ENCODE data around the gene DGKI. TPM values are rescaled to one million over a fixed set of nuclear protein-coding genes. Genes with fewer than 3 reads are reported as not detected.

Gene DGKI
- total and polyA plus RNA-seq, 2 experiments from 2014 or later, result 0.16 to 1.0 TPM

- Mint-ChIP-seq H3K4me1 (peaks cover 47% of the 10 kb centered on the region), H3K4me3 (no peak overlapping the region; the same call in 2 of the 3 replicates)
These were observed 1.9 kb downstream of the DGKI start for GRCh38 chr7:137844677-137845425.

More at GRCh38 chr7:137844677-137845425, 1.9 kb downstream of the DGKI start:
- no peaks in the 10 kb centered on the region for H3K36me3 Mint-ChIP-seq (ENCODE audit: low read depth)
- H3K9me2 ChIP-seq (ENCODE audit: insufficient read depth), result no peaks in the 10 kb centered on the region
- H2AFZ ChIP-seq, result peak overlapping the region; percentile 73; the same call in 1 of the 2 replicates
- no peak overlapping the region for H3K27ac Mint-ChIP-seq
- H3K27me3 Mint-ChIP-seq (ENCODE audit: insufficient read depth, low read depth, poor library complexity), result peaks cover 39% of the 10 kb centered on the region
- no peak overlapping the region for H3K4me3 ChIP-seq
- H3K4me1 ChIP-seq (ENCODE audit: insufficient read depth), result peaks cover 42% of the 10 kb centered on the region
- DNase-seq (ENCODE audit: low spot score) (no peak), ATAC-seq (peak; percentile 14)
- peaks cover 52% of the 10 kb centered on the region for H3K27me3 ChIP-seq (ENCODE audit: insufficient read depth)
- no peaks in the 10 kb centered on the region for H3K36me3 ChIP-seq (ENCODE audit: insufficient read depth)
- H3K4me2 ChIP-seq, result peak overlapping the region; percentile 53
- TF ChIP-seq ZNF462 (CRISPR knock-in tag; IDR thresholded peaks at IDR 0.05) (no peak), POLR2AphosphoS5 (IDR thresholded peaks at IDR 0.05; ENCODE audit: low read depth) (no peak), NANOG (IDR thresholded peaks at IDR 0.05; ENCODE audit: borderline replicate concordance) (no peak), EZH2phosphoT487 (IDR thresholded peaks at IDR 0.05; ENCODE audit: unreplicated experiment) (no peak), EZH2 (IDR thresholded peaks at IDR 0.05; ENCODE audit: low read depth, unreplicated experiment) (no peak), CREB1 (CRISPR knock-in tag; IDR thresholded peaks at IDR 0.05; ENCODE audit: low read depth) (no peak), CTCF (conservative IDR thresholded peaks at IDR 0.05; ENCODE audit: low read depth in 2 of 2) (no peak), ETS1 (IDR thresholded peaks at IDR 0.05) (no peak), STAT1 (IDR thresholded peaks at IDR 0.05; ENCODE audit: unreplicated experiment) (no peak), ZNF331 (CRISPR knock-in tag; IDR thresholded peaks at IDR 0.05; ENCODE audit: low read depth) (no peak), REST (IDR thresholded peaks at IDR 0.05; ENCODE audit: unreplicated experiment) (no peak), ZNF114 (CRISPR knock-in tag; IDR thresholded peaks at IDR 0.05) (no peak), JUNB (IDR thresholded peaks at IDR 0.05; ENCODE audit: unreplicated experiment) (no peak)
- no peak overlapping the region for H3K27ac ChIP-seq (ENCODE audit: low read depth)
- H3K9me3 Mint-ChIP-seq, result no peaks in the 10 kb centered on the region
- H3K79me2 ChIP-seq (replicated peaks; ENCODE audit: insufficient read depth), result no peaks in the 10 kb centered on the region
- H4K20me1 ChIP-seq (replicated peaks; ENCODE audit: insufficient read depth), result no peaks in the 10 kb centered on the region
- peaks cover 14% of the 10 kb centered on the region; the same call in 1 of the 2 replicates for H3F3A ChIP-seq (replicated peaks; ENCODE audit: low read depth)

Measured in GM23338 (cell line).